ENCODE measurements around the gene PDE3A.
"Not testable (repeated sequence)": the region's sequence is repeated elsewhere in the genome, so short reads cannot be mapped to it uniquely, and the experiment has no call there.

The PDE3A gene

DNA sequence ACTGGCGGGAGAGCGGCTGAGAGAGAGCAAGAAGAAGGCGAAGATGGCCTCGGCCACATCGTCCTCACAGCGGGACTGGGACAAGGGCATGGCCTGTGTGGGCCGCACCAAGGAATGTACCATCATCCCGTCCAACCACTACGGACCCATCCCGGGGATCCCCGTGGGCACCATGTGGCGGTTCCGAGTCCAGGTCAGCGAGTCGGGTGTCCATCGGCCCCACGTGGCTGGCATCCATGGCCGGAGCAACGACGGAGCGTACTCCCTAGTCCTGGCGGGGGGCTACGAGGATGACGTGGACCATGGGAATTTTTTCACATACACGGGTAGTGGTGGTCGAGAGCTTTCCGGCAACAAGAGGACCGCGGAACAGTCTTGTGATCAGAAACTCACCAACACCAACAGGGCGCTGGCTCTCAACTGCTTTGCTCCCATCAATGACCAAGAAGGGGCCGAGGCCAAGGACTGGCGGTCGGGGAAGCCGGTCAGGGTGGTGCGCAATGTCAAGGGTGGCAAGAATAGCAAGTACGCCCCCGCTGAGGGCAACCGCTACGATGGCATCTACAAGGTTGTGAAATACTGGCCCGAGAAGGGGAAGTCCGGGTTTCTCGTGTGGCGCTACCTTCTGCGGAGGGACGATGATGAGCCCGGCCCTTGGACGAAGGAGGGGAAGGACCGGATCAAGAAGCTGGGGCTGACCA lies 183.6 kb downstream of the PDE3A start:
- not testable (repeated sequence) for DNase-seq (ENCODE audit: low spot score)

DNA sequence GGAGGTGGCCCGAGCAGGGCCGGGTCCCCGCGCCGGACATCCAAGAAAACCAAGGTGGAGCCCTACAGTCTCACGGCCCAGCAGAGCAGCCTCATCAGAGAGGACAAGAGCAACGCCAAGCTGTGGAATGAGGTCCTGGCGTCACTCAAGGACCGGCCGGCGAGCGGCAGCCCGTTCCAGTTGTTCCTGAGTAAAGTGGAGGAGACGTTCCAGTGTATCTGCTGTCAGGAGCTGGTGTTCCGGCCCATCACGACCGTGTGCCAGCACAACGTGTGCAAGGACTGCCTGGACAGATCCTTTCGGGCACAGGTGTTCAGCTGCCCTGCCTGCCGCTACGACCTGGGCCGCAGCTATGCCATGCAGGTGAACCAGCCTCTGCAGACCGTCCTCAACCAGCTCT lies 184.2 kb downstream of the PDE3A start:
- not testable (repeated sequence) for DNase-seq (ENCODE audit: low spot score)

DNA sequence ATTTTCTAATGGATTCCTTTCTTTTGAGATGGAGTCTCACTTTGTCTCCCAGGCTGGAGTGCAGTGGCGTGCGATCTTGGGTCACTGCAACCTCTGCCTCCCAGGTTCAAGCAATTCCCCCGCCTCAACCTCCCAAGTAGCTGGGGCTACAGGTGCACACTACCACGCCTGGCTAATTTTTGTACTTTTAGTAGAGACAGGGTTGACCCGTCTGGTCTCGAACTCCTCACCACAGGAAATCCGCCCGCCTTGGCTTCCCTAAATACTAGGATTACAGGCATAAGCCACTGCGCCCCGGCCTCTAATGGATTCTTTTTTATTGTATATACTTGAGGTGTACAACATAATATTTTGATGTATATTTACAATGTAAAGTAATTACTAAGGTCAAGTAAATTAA lies 186.7 kb downstream of the PDE3A start:
- no peak for DNase-seq (ENCODE audit: low spot score)

DNA sequence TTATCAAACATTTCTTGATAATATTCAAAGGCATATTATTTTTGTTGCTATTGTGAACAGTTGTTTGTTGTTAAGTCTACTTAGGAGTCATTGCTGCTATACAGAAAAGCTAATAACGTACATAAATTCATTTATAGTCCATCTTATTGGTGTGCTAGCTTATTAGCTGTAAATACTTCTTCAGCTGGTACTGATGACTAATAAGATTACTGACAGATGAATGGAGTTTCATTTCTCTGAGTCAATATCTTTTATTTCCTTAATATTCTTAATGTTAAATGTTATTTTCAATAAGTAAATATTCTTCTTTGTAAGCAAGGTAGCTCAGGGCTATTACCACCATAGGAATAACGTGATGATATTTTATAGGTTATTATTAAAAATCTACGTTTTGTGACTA lies 187.4 kb downstream of the PDE3A start:
- no peak for DNase-seq (ENCODE audit: low spot score)

DNA sequence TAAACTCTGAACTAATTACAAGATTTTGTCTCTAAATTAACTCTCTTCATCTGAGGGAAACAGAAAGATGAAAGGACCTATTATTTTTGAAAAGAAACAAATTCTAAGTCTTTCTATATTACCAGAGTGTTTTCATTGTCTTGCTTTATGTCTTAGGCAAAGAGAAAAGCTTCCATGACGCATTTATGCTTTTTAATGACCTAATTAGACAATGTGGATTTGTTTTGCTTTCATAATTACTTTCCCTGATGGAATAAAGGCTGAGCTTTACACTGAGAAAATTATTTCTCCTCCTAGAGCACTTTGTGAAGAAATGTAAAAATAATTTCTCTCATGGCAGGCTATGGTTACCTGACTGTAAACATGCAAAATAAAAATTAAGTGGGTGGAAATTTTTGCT lies 188.8 kb downstream of the PDE3A start:
- no peak for DNase-seq (ENCODE audit: low spot score)

DNA sequence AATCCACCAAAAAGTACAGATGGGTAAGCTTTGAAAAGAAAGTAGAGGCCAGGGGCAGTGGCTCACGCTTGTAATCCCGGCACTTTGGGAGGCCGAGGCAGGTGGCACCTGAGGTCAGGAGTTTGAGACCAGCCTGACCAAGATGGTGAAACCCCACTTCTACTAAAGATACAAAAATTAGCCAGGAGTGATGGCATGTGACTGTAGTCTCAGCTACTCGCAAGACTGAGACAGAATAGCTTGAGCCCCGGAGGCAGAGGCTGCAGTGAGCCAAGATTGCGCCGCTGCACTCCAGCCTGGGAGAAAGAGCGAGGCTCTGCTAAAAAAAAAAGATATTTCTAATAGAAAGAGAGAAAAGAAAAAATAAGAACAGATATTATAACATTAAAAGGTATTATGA lies 192.6 kb downstream of the PDE3A start:
- no peak for DNase-seq (ENCODE audit: low spot score)

DNA sequence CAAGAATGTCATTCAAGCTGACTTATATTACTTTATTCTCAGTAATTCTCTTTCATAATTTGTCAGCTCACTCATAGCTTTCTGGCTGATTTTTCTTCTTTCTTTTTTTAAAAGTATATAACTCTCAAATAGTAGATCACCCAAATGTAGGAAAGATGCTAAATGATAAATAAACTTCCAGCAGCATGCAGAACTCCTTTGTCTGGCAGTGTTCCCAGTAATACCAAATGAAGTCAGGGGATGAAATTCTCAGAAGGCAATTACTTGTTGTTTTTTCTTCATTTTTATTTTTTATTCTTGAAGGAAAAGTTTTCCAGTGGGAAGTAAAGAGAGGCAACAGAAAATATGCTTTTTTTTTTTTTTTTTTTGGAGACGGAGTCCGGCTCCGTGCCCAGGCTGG lies 193.5 kb downstream of the PDE3A start:
- no peak for DNase-seq (ENCODE audit: low spot score)

DNA sequence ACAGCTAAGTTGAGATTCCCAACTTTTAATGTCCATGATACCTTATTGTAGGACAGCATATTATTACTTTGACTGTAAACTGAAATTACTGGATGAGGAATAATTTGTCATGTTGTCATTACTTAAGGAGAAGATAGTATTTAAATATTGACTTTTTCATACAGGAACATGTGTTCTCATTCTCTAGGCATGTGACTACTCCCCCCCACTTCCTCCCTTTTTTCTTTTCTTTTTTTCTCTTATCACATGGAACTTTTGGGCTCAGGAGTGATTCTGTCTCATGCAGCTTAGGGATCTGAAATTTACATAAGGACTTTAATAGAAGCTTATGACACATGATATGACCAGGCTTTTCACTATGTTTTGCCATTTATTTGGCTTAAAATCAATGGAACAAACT lies 199.1 kb downstream of the PDE3A start:
- DNase-seq (ENCODE audit: low spot score) = no peak

DNA sequence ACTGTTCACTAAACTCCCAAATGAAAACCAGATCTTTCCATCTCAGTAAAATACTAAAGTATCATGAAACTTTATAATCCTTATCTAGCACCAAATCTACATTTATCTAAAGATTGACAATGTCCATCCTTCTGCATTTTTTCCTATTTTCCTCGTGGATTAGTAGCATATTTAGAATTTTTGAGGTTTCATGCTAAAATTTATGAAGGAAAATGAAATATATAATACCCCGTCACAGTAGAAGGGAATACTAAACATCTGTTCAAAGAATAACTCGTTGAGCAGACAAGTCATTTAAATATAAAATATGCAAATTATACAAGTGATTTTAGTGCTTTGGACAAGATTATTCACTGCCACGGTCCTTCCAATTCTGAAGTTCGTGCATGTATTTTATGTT lies 204.1 kb downstream of the PDE3A start:
- no peak for DNase-seq (ENCODE audit: low spot score)

DNA sequence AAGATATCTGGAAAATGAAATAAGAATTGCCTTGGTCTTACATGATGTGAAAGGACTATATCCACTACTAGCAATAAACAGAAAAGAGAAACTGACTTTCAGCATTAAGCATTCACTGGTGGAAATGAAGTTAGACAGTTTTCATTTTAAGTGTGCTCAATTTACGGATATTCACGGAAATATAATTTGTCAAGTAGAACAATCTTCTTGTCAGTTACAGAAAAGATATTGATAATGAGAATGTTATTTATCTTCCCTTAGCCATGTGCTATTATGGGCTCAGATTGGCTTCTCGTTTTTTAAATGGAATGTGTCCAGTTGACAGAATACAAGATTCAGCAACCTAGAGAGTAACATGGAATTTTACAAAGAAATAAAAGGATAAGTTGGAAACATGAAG lies 208.2 kb downstream of the PDE3A start:
- no peak for DNase-seq (ENCODE audit: low spot score)

DNA sequence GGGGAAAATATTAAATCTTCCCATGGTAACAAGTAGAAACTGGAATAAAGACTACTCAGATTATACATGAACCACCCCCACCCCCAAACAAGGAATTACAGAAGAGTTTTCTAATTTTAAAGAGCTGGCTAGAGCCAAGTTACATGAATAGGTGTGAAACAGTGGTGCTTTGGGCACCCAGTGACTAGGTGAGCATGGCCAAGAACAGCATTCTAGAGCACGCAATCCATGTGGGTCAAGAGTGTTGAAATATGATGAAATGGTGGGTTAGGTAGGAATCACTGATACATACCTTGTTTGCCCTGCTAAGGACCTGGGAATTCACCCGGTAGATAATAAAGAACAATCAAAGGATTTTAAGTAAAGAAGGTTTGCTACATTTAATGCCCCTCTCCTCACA lies 208.7 kb downstream of the PDE3A start:
- no peak for DNase-seq (ENCODE audit: low spot score)

DNA sequence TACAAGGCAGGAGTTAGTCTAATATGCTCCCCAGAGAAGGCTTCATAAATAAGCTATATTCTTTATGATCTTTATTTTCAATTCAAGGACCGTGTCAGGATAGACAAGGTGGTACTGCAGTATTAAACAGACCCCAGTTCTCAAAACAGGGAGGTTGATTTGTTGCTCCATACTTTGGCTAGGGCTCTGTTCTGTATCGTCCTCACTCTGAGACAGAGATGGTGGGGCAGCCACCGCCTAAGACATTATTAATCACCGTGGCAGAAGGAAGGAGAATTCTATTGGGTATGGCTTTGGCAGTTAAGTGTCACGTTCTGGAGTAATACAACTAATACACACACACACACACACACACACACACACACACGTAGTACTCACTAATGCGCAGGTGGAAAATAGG lies 209.8 kb downstream of the PDE3A start:
- DNase-seq (ENCODE audit: low spot score) = no peak

DNA sequence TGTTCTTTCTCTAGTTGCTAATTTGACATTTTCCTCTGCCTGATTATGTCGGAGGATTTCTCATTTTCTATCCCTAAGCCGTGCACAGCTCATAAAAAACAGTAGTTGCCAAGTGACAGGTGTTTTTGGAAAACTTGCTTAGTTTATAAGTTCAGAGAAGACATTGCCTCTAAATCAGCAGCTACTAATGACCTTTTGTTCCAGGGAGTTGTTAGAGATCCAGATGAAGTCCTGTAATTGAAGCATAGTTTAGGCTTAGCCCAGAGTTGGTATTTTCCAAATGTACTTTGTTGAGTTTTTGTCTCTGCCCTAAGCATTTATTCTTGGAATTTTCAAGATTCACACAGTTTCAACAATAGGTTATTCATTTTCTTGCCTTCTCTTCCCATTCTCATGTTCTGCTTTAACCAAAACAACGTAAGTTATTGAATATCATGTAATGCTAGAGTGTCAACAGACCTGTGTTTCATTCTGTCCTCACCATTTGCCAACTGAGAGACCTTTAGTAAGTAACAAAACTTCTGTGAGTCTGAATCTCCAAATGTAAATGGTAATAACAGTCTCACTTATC lies 216.8 kb downstream of the PDE3A start:
- no peak for DNase-seq (ENCODE audit: low spot score)

DNA sequence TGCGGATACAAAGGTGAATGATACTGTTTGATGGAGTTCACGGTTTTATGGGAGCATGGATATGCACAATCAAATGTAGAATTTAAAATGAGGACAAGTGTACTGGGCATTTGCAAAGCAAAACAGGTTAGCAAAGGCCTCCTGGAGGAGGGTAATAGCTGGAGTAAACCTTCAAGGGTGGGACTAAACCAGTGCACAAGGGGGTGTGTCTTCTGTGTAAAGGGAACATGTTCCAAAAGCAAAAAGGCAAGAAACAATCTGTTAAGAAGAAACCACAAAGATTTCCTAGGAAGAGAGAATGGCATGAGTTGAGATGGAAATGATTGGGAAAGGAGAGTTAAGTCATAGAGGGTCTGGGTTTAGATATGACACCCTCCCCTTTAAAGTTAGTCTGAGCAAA lies 217.6 kb downstream of the PDE3A start:
- DNase-seq (ENCODE audit: low spot score) = no peak

DNA sequence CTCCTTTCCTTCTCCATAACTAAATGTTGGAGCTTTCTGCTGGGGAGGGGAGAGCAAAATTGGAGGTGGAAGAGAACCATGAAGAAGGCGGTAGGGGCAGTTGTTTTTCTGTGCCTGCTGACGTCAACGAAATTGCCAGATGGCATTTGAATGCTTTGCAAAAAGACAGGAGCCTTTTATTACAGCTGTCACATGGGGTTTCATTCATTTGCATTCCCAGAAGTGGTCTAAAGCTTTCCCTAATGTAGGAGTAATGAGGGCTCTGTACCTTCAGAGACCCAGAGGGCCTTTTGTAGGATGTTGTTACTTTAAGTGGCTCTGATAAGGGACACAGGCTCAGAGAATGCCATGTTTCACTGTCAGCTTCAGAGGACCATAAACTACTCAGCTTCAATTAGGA lies 219.7 kb downstream of the PDE3A start:
- DNase-seq (ENCODE audit: low spot score) = no peak

DNA sequence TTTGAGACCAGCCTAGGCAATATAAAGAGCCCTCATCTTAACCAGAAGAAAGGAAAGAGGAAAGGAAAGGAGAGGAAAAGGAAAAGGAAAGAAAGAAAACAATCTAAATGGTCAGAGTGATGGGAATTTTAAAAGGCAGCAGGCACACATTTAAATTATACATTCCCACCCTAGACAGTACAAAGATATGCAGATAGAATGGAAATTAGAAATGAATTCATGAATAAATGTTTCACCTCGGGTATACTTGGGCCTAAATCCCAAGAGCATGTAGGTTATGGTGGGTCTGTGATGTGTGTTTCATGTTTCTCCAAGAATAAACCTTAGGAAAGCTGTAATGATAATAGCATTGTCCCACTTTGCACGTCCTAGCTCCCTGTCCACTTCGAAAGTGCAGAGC lies 222.2 kb downstream of the PDE3A start:
- no peak for DNase-seq (ENCODE audit: low spot score)

DNA sequence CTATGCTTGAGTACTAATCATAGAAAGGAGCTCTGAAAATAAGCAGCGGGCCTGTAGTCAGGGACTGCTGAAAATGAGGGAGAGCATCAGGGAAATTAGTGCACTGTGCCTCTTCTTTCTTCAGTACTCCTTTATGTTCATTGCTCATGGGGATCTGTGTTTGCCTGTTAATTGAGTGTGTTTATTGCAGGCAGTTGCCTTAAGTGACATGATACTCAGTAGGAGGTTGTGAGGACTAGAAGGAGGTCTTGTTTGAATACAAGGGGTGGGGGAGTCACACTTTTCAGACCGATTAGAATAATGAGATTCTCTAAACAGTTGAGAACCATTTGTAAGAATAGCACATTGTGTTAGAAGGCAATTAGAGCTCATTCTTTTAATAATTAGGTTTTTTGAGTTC lies 224.2 kb downstream of the PDE3A start:
- no peak for DNase-seq (ENCODE audit: low spot score)

DNA sequence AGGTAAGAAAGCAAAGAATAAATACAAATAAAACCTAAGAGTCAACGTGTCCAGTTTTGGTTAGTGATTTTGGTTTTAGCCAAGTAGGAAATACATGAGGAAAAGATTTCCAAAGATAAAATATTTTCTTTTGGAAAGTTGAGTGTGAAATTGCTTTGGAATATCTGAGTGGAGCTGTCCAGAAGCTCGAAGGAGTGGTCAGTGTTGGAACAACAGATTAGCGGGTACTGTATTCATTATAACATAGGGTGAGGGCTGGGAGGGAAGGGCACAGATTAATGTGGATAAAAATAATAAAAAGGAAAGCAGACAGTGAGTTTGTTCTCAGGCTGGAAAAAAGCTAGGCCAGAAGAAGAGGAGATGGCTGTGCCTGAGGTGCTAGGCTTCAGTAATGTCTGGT lies 225.3 kb downstream of the PDE3A start:
- DNase-seq (ENCODE audit: low spot score) = no peak

DNA sequence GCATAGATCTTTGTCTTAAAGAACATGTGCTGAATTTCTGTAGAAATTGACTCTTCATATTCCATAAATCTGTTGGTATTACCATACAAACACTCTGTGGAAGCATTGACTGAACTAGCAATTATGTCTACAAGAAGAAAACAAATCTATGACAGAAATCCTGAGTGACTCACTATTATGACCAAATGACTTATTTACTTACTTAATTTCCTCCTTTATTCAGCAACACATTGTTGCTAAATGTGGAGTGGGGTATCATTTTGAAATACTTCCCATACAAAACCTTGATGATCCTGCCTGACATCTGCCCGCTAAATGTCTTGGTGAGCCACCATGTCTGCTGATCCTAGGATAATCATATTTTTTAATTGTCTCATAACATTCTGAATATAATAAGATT lies 227.7 kb downstream of the PDE3A start:
- DNase-seq (ENCODE audit: low spot score) = no peak

DNA sequence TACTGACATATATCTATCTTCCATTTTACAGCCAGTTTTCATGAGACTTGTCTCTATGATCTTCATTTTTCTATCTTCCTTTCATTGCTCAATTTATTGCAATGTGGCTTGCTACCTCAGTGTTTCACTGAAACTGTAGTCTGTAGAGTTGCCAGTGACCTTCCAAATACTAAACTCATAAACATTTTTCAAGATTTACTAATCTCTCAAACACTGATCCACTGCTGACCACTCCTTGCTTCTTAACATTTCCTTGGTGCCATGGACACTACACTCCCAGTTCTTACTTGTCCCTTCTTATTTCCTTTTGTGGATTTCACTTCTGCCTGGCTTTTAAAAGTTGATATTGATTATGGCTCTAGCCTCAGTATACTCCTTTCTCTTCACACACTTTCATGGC lies 231.4 kb downstream of the PDE3A start:
- no peak for DNase-seq (ENCODE audit: low spot score)

DNA sequence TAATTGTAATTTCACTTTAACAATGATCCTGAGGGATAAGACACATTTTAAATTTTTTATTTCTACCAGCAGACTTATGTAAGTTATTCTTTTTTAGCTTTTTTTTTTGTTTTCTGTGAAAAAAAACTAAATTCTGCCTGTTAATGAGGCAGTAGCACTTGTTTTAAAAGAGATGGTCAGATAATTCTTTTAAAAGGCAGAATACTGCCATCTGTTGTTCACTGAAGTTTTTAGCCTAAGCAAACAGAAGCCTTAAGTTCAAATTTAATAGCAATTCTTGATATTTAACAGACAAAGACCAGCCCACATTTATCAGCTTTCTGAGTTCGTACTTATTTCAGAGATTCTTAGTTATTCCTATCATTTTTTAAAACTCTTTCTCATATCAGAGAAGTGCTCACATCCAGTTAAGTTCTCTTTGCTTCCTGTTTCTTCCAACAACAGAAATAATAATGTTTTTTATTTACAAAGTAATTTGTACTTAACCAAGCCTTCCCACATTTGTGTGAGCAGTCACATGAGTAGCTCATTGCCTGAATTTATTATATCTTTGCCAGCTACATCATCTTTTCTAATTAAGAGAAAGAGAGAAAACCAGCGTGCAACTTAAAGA lies 233.4 kb downstream of the PDE3A start:
- DNase-seq (ENCODE audit: low spot score) = peak; percentile 38

DNA sequence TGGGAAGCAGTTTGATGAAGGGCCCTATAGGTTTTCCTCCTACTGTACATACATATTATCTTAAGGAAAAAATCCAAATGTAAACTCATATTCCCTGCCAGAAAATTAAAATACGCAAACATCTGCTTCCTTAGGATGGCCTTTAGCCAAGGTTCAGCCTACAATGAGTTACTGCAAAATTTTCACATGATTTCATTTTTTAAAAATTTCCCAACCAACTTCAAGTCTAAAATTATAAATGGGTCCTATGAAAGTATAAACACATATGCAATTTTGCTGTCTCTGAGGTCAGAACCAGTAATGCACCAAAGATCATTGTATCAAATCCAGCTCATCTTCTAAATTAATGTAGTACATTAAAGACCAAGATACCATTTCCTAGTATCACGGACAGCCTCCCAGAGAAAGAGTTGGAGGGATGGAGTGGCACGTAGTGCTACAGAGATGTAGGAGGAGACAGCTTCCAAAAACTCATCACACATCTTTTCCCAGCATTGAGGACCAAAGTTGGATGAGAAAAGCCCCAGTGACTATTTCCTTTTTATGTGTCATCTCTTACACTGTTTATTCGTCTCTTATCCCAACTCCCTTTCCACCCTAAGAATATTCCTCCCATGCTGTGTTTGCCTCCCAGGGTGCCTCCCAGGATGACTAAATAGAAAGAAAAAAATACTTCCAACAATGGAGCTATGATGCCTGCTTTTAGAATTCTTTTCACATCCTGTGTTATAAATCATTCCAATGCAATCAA lies 234.5 kb downstream of the PDE3A start:
- no peak for DNase-seq (ENCODE audit: low spot score)

DNA sequence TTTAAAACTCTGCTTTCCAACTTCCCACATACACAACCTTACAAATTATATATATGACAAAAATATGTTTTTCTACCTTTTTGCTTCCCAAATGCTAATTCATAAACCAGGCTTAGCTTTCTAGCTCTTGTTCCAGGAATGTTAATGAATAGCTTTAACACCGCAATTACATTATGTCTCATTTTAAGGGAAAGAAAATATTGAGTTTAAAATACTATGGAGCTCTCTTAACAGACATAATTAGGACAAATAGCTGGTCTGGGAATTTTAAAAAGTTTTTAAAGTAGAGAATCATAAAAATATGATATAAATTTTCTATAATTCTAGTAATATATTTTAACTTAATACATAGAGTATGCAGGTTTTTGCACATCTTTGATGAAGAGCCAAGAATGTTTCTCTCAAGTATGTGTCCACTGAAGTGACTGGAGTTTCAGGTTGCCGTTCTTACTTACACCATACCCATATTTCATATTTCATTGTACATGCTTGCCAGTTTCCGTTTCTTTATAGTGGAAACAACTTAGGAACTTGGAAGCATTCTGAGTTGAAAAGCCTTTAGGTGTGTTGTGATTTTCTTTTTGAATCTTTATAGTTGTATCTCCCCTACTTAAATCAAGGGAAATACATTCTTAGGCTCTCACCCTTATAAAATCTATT lies 236.2 kb downstream of the PDE3A start:
- no peak for DNase-seq (ENCODE audit: low spot score)

All from NAMALWA (cell line).